ENCODE measurements around the gene PPHLN1.

The PPHLN1 gene

GRCh38 chr12:42281844-42282243, 44.1 kb upstream of the PPHLN1 start:
- TF ChIP-seq FOXM1 (IDR thresholded peaks at IDR 0.05; ENCODE audit: borderline replicate concordance, low read depth): no peak
- TF ChIP-seq, protein P1, sequence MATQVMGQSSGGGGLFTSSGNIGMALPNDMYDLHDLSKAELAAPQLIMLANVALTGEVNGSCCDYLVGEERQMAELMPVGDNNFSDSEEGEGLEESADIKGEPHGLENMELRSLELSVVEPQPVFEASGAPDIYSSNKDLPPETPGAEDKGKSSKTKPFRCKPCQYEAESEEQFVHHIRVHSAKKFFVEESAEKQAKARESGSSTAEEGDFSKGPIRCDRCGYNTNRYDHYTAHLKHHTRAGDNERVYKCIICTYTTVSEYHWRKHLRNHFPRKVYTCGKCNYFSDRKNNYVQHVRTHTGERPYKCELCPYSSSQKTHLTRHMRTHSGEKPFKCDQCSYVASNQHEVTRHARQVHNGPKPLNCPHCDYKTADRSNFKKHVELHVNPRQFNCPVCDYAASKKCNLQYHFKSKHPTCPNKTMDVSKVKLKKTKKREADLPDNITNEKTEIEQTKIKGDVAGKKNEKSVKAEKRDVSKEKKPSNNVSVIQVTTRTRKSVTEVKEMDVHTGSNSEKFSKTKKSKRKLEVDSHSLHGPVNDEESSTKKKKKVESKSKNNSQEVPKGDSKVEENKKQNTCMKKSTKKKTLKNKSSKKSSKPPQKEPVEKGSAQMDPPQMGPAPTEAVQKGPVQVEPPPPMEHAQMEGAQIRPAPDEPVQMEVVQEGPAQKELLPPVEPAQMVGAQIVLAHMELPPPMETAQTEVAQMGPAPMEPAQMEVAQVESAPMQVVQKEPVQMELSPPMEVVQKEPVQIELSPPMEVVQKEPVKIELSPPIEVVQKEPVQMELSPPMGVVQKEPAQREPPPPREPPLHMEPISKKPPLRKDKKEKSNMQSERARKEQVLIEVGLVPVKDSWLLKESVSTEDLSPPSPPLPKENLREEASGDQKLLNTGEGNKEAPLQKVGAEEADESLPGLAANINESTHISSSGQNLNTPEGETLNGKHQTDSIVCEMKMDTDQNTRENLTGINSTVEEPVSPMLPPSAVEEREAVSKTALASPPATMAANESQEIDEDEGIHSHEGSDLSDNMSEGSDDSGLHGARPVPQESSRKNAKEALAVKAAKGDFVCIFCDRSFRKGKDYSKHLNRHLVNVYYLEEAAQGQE (IDR thresholded peaks at IDR 0.05; ENCODE audit: low read depth): no peak
- TF ChIP-seq EP300 (IDR thresholded peaks at IDR 0.05; ENCODE audit: borderline replicate concordance): no peak
- TF ChIP-seq RAD21 (IDR thresholded peaks at IDR 0.05; ENCODE audit: low read depth): no peak
- TF ChIP-seq EGR1 (IDR thresholded peaks at IDR 0.05): no peak
- TF ChIP-seq YY1 (IDR thresholded peaks at IDR 0.05; ENCODE audit: low read depth): no peak
- TF ChIP-seq USF1 (IDR thresholded peaks at IDR 0.05): no peak
- no peak for TF ChIP-seq TCF12 (IDR thresholded peaks at IDR 0.05; ENCODE audit: low read depth)
- TF ChIP-seq NFIC (IDR thresholded peaks at IDR 0.05): no peak
- TF ChIP-seq, protein P2, sequence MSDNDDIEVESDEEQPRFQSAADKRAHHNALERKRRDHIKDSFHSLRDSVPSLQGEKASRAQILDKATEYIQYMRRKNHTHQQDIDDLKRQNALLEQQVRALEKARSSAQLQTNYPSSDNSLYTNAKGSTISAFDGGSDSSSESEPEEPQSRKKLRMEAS (IDR thresholded peaks at IDR 0.05): no peak
- TF ChIP-seq CREB1 (IDR thresholded peaks at IDR 0.05; ENCODE audit: low read depth): no peak
- TF ChIP-seq CEBPB (IDR thresholded peaks at IDR 0.05): no peak
- no peak for TF ChIP-seq ZBTB7A (IDR thresholded peaks at IDR 0.05; ENCODE audit: low read depth)
- no peak for TF ChIP-seq TEAD4 (IDR thresholded peaks at IDR 0.05)
- TF ChIP-seq TAF1 (IDR thresholded peaks at IDR 0.05; ENCODE audit: low read depth): no peak

GRCh38 chr12:42282294-42282693, 43.7 kb upstream of the PPHLN1 start:
- TF ChIP-seq YY1 (IDR thresholded peaks at IDR 0.05; ENCODE audit: low read depth) (no peak), EGR1 (IDR thresholded peaks at IDR 0.05) (no peak), ZBTB7A (IDR thresholded peaks at IDR 0.05; ENCODE audit: low read depth) (no peak), TEAD4 (IDR thresholded peaks at IDR 0.05) (no peak)

- TF ChIP-seq YY1 (IDR thresholded peaks at IDR 0.05; ENCODE audit: low read depth) (no peak), RAD21 (IDR thresholded peaks at IDR 0.05; ENCODE audit: low read depth) (no peak), CEBPB (IDR thresholded peaks at IDR 0.05) (no peak), TEAD4 (IDR thresholded peaks at IDR 0.05) (no peak), EP300 (IDR thresholded peaks at IDR 0.05; ENCODE audit: borderline replicate concordance) (no peak), EGR1 (IDR thresholded peaks at IDR 0.05) (no peak), TCF12 (IDR thresholded peaks at IDR 0.05; ENCODE audit: low read depth) (no peak), TAF1 (IDR thresholded peaks at IDR 0.05; ENCODE audit: low read depth) (no peak), ZBTB7A (IDR thresholded peaks at IDR 0.05; ENCODE audit: low read depth) (no peak), FOXM1 (IDR thresholded peaks at IDR 0.05; ENCODE audit: borderline replicate concordance, low read depth) (no peak), NFIC (IDR thresholded peaks at IDR 0.05) (no peak), CREB1 (IDR thresholded peaks at IDR 0.05; ENCODE audit: low read depth) (no peak), USF1 (IDR thresholded peaks at IDR 0.05) (no peak)
- TF ChIP-seq, protein P2 (IDR thresholded peaks at IDR 0.05): no peak
- TF ChIP-seq, protein P1 (IDR thresholded peaks at IDR 0.05; ENCODE audit: low read depth): no peak
Measured at GRCh38 chr12:42283739-42284138, 42.2 kb upstream of the PPHLN1 start.

- TF ChIP-seq CREB1 (IDR thresholded peaks at IDR 0.05; ENCODE audit: low read depth): no peak
- TF ChIP-seq EP300 (IDR thresholded peaks at IDR 0.05; ENCODE audit: borderline replicate concordance): no peak
Measured at GRCh38 chr12:42284157-42284556, 41.8 kb upstream of the PPHLN1 start.

- TF ChIP-seq, protein P2 (IDR thresholded peaks at IDR 0.05): no peak
- TF ChIP-seq RAD21 (IDR thresholded peaks at IDR 0.05; ENCODE audit: low read depth) (no peak), FOXM1 (IDR thresholded peaks at IDR 0.05; ENCODE audit: borderline replicate concordance, low read depth) (no peak)
- TF ChIP-seq, protein P1 (IDR thresholded peaks at IDR 0.05; ENCODE audit: low read depth): no peak
Measured at GRCh38 chr12:42284876-42285275, 41.1 kb upstream of the PPHLN1 start.
